ENCODE results near the gene NEDD4L. TPM values are rescaled to one million over a fixed set of nuclear protein-coding genes. Genes with fewer than 3 reads are reported as not detected.
"Not testable (repeated sequence)": the region's sequence is repeated elsewhere in the genome, so short reads cannot be mapped to it uniquely, and the experiment has no call there.

Gene NEDD4L
- total RNA-seq, 1 donor from 2014 or later = 93.9 TPM

GRCh38 chr18:58431215-58431614 is 387.2 kb downstream of the NEDD4L start:
- peaks cover 6% of the 10 kb centered on the region for H3K4me1 Mint-ChIP-seq (ENCODE audit: low read depth, unreplicated experiment)
- H3K36me3 ChIP-seq (ENCODE audit: insufficient read depth, low read length) = no peaks in the 10 kb centered on the region
- no peaks in the 10 kb centered on the region for H3K9me3 Mint-ChIP-seq (ENCODE audit: unreplicated experiment)
- no peak overlapping the region for H3K9ac ChIP-seq (ENCODE audit: low read length)
- no peak overlapping the region for H3K4me2 ChIP-seq (ENCODE audit: low read length)
- H3K27me3 ChIP-seq (ENCODE audit: insufficient read depth, low read length) = no peaks in the 10 kb centered on the region
- H2AFZ ChIP-seq (ENCODE audit: low read depth, low read length) = no peak overlapping the region
- H3K4me3 Mint-ChIP-seq (ENCODE audit: unreplicated experiment) = no peak overlapping the region
- H3K36me3 Mint-ChIP-seq (ENCODE audit: low read depth, unreplicated experiment) = no peaks in the 10 kb centered on the region
- H3K4me3 ChIP-seq (ENCODE audit: insufficient read depth, low read depth, low read length) = no peak overlapping the region
- peaks cover 2% of the 10 kb centered on the region for H3K27me3 Mint-ChIP-seq (ENCODE audit: low read depth, unreplicated experiment)
- H4K20me1 ChIP-seq (ENCODE audit: insufficient read depth, low read length) = no peaks in the 10 kb centered on the region
- DNase-seq (ENCODE audit: low read depth) = no peak
- no peak overlapping the region for H3K27ac Mint-ChIP-seq (ENCODE audit: unreplicated experiment)
- TF ChIP-seq, protein P1, sequence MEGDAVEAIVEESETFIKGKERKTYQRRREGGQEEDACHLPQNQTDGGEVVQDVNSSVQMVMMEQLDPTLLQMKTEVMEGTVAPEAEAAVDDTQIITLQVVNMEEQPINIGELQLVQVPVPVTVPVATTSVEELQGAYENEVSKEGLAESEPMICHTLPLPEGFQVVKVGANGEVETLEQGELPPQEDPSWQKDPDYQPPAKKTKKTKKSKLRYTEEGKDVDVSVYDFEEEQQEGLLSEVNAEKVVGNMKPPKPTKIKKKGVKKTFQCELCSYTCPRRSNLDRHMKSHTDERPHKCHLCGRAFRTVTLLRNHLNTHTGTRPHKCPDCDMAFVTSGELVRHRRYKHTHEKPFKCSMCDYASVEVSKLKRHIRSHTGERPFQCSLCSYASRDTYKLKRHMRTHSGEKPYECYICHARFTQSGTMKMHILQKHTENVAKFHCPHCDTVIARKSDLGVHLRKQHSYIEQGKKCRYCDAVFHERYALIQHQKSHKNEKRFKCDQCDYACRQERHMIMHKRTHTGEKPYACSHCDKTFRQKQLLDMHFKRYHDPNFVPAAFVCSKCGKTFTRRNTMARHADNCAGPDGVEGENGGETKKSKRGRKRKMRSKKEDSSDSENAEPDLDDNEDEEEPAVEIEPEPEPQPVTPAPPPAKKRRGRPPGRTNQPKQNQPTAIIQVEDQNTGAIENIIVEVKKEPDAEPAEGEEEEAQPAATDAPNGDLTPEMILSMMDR (IDR thresholded peaks at IDR 0.05; ENCODE audit: insufficient read depth, low read depth, low read length) = no peak
- TF ChIP-seq EZH2 (IDR thresholded peaks at IDR 0.05; ENCODE audit: insufficient read depth, low read length) = no peak
- H3K9me3 ChIP-seq (ENCODE audit: insufficient read depth, low read depth, low read length) = no peaks in the 10 kb centered on the region
- FAIRE-seq = no peak
- H3K27ac ChIP-seq (ENCODE audit: low read depth, low read length) = no peak overlapping the region
- no peaks in the 10 kb centered on the region for H3K4me1 ChIP-seq (ENCODE audit: insufficient read depth, low read length)
- H3K79me2 ChIP-seq (ENCODE audit: insufficient read depth, low read length) = no peaks in the 10 kb centered on the region

DNA sequence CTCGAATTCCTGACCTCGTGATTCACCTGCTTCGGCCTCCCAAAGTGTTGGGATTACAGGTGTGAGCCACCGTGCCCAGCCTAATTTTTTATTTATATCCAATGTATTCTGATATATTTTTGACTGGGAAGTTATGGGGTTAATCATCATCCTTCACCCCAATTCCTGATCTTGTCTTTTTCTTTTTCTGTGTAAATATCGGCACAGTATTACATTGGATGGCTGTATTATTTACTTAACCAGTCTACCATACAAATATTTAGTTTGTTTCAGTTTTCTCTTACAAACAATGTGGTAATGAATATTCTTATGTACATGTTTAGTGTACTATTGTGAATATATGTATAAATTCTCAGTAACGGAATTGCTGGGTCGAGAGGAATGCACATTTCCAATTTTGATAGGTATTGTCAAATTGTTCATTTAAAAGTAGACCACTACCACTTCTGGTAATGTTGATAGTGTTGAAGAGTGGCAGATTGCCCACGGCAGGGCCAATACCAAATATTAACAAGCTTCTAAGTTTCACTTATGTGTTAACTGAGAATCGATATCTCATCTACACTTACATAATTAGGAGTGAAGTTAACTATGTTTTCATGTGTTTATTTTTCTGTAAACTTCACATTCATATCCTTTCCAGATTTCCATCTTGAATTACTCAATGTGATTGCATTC is 388.2 kb downstream of the NEDD4L start:
- no peaks in the 10 kb centered on the region for H3K27me3 Mint-ChIP-seq (ENCODE audit: low read depth, unreplicated experiment)
- no peak overlapping the region for H3K27ac Mint-ChIP-seq (ENCODE audit: unreplicated experiment)
- H3K9ac ChIP-seq (ENCODE audit: low read length) = no peak overlapping the region
- no peak for DNase-seq (ENCODE audit: low read depth)
- H2AFZ ChIP-seq (ENCODE audit: low read depth, low read length) = no peak overlapping the region
- no peaks in the 10 kb centered on the region for H3K4me1 ChIP-seq (ENCODE audit: insufficient read depth, low read length)
- H3K27ac ChIP-seq (ENCODE audit: low read depth, low read length) = no peak overlapping the region
- no peaks in the 10 kb centered on the region for H4K20me1 ChIP-seq (ENCODE audit: insufficient read depth, low read length)
- H3K79me2 ChIP-seq (ENCODE audit: insufficient read depth, low read length) = no peaks in the 10 kb centered on the region
- H3K4me3 ChIP-seq (ENCODE audit: insufficient read depth, low read depth, low read length) = no peak overlapping the region
- H3K36me3 Mint-ChIP-seq (ENCODE audit: low read depth, unreplicated experiment) = no peaks in the 10 kb centered on the region
- H3K9me3 ChIP-seq (ENCODE audit: insufficient read depth, low read depth, low read length) = no peaks in the 10 kb centered on the region
- no peaks in the 10 kb centered on the region for H3K36me3 ChIP-seq (ENCODE audit: insufficient read depth, low read length)
- no peaks in the 10 kb centered on the region for H3K27me3 ChIP-seq (ENCODE audit: insufficient read depth, low read length)
- no peak for FAIRE-seq
- TF ChIP-seq, protein P1 (IDR thresholded peaks at IDR 0.05; ENCODE audit: insufficient read depth, low read depth, low read length) = no peak
- no peak for TF ChIP-seq EZH2 (IDR thresholded peaks at IDR 0.05; ENCODE audit: insufficient read depth, low read length)
- H3K9me3 Mint-ChIP-seq (ENCODE audit: unreplicated experiment) = no peaks in the 10 kb centered on the region
- H3K4me3 Mint-ChIP-seq (ENCODE audit: unreplicated experiment) = no peak overlapping the region
- peaks cover 6% of the 10 kb centered on the region for H3K4me1 Mint-ChIP-seq (ENCODE audit: low read depth, unreplicated experiment)
- H3K4me2 ChIP-seq (ENCODE audit: low read length) = no peak overlapping the region

DNA sequence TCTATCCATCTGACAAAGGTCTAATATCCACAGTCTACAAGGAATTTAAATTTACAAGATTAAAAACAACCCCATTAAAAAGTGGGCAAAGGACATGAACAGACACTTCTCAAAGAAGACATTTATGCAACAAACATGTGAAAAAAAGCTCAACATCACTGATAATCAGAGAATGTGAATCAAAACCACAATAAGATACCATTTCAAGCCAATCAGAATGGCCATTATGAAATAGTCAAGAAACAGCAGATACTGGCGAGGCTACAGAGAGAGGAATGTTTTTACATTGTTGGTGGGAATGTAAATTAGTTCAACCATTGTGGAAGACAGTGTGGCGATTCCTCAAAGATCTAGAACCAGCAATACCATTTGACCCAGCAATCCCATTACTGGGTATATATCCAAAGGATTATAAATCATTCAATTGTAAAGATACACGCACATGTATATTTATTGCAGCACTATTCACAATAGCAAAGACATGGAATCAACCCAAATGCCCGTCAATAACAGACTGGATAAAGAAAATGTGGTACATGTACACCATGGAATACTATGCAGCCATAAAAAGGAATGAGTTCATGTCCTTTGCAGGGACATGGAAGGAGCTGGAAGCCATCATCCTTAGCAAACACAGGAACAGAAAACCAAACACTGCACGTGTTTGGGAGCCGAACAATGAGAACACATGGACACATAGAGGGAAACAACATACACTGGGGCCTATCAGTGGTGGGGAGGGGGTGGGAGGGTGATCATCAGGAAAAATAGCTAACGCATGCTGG is 391.4 kb downstream of the NEDD4L start:
- not testable (repeated sequence) for H3K27ac ChIP-seq (ENCODE audit: low read depth, low read length); H3K9me3 Mint-ChIP-seq (ENCODE audit: unreplicated experiment); H3K9me3 ChIP-seq (ENCODE audit: insufficient read depth, low read depth, low read length); FAIRE-seq; H3K4me3 ChIP-seq (ENCODE audit: insufficient read depth, low read depth, low read length); H3K9ac ChIP-seq (ENCODE audit: low read length); H3K79me2 ChIP-seq (ENCODE audit: insufficient read depth, low read length); H3K27me3 ChIP-seq (ENCODE audit: insufficient read depth, low read length); H3K27me3 Mint-ChIP-seq (ENCODE audit: low read depth, unreplicated experiment); H4K20me1 ChIP-seq (ENCODE audit: insufficient read depth, low read length); H3K4me1 ChIP-seq (ENCODE audit: insufficient read depth, low read length); H3K4me3 Mint-ChIP-seq (ENCODE audit: unreplicated experiment); H3K4me1 Mint-ChIP-seq (ENCODE audit: low read depth, unreplicated experiment); H3K27ac Mint-ChIP-seq (ENCODE audit: unreplicated experiment); H3K36me3 Mint-ChIP-seq (ENCODE audit: low read depth, unreplicated experiment); H2AFZ ChIP-seq (ENCODE audit: low read depth, low read length); H3K36me3 ChIP-seq (ENCODE audit: insufficient read depth, low read length); H3K4me2 ChIP-seq (ENCODE audit: low read length)
- DNase-seq (ENCODE audit: low read depth) = peak; percentile 19
